NCI-H2107 treated with DMSO at 0.1 percent for 48 hours (cell line): ENCODE measurements around the gene MPPE1.
"Not testable (repeated sequence)": the region's sequence is repeated elsewhere in the genome, so short reads cannot be mapped to it uniquely, and the experiment has no call there.

ENCODE experiments used
- DNase-seq: peaks from one replicate; lab custom pipeline; 2025; ENCODE audit not compliant: unreplicated experiment; lab: John Stamatoyannopoulos, UW

MPPE1 gene, protein sequence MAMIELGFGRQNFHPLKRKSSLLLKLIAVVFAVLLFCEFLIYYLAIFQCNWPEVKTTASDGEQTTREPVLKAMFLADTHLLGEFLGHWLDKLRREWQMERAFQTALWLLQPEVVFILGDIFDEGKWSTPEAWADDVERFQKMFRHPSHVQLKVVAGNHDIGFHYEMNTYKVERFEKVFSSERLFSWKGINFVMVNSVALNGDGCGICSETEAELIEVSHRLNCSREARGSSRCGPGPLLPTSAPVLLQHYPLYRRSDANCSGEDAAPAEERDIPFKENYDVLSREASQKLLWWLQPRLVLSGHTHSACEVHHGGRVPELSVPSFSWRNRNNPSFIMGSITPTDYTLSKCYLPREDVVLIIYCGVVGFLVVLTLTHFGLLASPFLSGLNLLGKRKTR

DNA sequence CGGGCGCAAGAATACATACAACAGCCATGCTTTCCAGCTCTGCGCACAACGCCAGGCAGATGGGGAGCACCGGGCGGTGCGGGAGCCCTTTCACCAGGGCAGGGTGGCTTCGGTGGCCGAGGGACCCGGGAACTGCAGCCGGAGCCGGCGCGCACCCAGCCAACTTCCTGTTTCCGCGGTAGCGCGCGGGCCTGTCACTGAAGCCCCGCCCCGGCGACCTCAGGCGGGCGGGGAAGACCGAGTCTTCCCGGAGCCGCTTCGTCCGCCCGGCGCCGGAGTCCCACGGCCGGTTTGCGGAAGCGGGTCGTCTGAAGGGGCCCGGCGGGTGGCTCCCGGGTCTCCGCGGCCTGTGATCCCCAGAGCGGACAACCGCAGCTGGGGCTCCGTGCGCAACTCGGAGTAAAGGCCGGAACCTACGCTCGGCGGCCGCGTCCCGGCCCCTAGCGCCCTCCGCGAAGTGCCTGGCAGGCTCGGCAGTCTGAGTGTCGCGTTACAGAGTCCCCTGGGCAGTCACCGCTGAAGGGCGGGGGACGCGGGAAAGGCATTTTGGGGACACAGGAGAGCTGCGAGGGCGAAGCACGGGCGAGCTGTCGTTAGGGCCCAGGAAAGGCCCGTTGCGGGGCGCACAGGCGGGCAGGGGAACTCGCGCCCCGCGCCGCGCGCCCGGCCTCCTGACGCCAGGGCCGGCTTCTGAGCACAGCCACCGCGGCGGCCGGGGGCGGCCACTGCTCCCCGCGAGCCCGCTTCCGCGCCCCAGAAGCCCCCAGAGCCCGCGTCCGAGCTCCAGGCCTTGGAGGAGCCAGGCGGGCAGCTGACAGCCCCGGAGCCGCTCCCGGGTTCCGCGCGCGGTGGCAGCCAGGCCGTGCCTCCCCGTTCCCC lies at the start of gene MPPE1:
TSS of gene MPPE1 (minus strand) at position 136 of the 879 bp plus-strand sequence. CDS start 11,053 bp downstream, outside the sequence.
- peak; percentile 45 for DNase-seq

DNA sequence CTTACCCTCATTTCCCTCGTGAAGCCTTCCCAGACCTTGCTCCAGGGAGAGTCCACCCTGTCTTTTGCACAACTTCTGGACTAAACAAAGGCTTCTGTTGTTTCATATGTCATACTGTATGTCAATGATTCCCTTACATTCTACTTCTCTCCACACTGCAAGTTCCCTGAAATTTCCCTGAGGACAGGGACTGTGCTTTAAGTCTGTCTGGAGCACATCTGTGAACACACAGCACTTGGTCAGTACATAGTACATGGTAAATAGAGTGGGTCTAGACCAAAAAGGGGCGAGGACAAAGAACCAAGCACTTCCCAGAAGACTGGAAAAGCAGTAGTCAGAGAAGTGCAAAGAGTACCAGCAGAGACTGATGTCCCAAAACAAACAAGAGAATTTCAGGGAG lies 49.5 kb upstream of the MPPE1 start:
- DNase-seq, result no peak

DNA sequence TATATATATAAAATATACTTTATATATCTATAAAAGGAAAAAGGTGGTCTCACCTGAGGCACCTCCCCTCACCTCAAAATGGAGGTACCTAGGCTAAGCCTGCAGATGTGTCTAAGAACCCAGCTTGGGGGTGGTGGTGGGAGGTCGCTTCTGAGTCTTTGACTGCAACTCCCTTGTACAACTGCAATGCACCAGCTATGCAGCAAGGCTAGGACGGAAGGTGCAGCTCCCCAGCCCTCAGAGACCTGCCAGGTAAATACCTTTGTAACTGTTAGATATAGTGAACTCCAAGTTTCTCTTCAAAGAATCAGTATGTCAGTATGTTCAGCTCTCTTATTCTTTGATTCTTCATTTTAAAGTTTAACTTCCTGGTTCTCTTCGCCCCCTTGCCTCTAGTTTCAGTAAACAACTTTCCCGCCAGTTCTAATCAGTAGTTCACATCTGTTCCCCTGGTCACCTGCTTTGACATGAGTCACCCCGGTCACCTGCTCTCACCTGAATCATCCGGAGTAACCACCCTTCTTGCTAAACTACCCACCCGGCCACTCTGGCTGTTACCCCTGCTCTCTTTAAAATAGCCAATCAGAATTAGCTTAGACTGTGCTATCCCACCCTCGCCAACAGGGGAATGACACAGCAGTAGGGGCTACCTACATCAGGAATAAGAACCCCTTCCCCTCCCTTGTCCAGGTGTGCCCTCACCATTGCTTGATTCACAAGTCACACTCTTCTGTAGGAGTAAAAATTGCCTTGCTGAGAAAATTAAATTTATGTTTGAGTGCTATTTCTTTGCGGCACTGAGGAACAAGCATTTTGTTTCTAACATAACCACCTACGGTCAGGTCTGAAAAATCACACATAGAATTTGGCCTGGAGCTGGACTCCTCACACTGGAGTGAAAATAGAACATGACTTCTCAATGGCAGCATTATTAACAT lies 48.5 kb upstream of the MPPE1 start:
- DNase-seq, result no peak

DNA sequence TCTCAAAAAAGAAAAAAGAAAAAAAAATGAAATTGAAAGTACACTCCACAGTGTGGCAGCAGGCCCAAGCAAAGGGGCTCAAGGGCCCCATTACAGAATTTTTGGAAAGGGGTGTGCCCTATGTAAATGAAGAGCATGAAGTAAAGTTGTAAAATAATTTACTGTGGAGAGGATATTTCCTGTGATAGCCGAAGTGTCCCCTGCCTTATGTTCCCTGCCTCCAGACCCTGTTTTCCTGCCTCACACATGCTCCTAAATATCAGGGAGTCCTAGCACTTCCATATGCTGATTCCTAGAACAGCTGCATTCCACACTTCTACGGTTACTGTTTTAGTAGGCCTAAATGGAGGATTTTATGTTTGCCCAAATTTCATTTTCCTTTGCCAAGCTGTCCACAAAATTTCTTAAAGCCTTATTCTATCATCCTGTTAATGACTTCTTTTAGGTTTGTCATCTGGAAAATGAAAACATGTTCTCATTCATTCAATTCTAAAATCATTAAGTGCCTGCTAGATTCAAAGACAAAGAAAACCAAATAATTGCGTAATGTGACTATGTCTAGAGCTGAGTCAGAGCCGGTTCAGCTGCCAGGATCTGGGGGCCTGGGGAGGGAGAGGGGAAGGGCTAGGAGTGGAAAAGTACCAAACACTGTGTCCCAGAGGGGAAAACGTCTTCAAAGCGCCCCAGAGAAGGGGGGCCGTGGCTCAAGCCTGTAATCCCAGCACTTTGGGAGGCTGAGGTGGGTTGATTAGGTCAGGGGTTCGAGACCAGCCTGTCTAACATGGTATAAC lies 47.3 kb upstream of the MPPE1 start:
- no peak for DNase-seq

DNA sequence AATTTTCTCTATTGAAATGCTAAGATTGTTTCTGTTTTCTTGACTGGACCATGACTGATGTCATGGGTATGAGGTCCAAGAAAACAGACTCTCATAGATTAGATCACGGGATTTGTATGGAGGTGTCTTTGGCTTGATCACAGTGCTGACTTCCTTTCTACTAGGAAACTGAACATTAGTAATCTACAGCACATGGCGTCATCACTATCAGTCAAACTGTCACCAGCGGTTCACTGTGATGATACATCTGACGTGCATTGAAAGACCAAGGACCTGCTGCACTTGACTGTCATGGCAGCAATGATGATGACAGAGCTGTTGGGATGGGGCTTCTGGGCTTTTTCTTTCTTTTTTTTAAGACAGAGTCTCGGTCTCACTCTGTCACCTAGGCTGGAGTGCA lies 45.0 kb upstream of the MPPE1 start:
- DNase-seq, result no peak

DNA sequence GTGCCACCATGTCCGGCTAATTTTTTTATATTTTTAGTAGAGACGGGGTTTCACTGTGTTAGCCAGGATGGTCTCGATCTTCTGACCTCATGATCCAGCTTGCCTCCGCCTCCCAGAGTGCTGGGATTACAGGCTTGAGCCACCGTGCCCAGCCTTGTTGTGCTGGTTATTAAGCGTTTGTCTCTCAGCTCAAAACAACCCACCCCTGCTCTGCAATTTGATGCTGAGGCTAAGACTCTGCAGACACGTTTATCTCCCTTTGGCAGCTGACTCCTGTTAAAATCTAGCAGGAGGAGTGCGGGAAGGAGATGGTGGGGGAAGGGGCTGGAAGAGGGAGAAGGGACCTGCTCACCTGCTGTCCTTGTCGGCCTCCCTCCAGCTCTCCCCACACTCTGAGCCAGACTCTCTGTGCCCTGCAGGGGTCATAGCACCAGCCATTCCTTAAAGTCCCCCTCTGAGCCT lies 43.3 kb upstream of the MPPE1 start:
- DNase-seq, result no peak

DNA sequence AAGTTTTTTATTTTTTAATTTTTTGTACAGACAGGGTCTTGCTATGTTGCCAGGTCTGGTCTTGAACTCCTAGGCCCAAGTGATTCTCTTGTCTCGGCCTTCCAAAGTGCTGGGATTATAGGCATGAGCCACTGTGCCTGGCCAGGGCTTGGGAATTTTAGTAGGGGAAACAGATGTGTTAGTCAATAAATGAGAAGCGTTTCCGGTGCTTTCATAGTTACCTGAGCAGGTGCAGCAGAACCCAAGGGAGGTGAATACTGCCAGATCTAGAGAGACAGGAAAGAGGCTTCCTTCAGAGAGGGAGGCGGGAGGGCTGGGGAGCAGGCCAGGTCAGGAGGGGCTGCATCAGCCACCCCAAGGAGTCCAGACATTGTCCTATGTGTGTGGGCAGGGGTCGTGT lies 42.7 kb upstream of the MPPE1 start:
- peak; percentile 17 for DNase-seq

DNA sequence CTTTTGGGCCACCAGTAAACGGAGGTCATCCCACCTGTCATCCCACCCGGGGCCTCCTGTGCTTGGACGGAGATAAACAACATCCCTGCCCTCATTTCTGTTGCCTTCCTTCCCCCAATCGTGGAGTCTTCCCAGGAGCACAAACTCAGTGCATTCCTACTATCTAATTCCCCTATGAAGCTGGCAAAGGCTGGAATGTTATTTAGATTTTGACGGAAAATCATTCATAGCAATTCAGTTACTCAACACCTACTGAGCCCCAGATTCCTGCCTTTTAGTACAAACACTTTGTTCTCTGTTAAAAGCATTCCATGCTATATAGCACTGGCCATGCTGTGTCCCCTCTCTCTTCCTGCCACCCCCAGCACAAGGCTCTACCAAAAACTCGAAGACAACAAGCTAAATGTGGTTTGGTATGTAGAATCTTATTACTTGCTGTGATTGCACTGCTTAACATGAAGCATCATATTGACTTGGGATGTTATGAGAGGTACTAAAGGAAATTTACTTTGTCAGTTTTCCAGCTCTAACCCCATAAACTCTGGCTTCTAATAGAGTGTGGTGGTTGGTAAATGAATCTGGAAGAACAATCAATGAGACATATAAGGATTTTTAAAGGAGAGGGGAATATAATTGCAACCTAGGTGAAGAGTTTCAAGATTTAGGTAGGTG lies 40.9 kb upstream of the MPPE1 start:
- DNase-seq, result no peak

DNA sequence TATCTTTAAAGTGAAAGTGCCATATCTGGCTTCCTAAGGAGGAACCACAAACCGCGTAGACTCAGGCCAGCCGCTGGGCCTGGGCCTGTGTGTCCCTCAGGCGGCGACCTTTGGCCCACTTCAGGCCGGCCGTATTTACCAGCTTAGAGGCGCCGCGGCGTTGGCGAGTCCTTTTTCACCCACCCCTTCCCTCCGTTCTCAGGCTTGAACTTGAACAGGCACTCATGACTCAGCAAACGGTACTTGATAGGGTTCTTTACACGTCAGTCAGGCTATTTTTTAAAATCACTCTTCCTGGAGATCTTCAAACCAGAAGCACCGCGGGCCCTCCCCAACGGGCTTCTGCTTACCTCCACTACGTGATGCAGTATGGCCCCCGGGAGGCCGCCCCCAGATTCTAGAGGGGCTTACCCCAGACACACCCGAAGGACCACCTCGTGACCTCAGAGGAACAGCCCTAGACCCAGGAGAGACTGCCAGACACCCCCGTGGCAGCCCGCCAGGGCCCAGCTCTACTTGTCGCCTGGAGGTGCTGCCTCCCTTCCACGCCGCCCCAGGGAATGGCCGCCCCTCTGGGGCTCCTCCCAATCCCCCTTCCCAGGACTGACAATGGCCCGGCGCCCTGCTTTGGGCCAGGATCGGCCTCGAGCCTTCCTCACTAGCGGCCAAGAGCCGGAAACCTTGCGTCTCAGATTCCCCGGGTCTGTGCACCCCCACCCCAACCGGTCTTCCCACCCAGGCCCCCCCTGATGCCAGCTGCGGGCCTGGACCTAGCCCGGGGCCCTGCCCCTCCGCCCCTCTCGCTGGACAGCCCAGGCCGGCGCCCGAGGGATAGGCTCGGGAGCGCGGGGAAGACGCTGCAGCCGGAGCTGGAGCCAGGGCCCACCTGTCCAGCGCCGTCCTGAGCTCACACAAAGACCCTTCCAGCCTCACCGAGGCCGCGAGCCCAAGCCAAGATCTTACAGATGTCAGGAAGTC lies 39.4 kb upstream of the MPPE1 start:
- no peak for DNase-seq

DNA sequence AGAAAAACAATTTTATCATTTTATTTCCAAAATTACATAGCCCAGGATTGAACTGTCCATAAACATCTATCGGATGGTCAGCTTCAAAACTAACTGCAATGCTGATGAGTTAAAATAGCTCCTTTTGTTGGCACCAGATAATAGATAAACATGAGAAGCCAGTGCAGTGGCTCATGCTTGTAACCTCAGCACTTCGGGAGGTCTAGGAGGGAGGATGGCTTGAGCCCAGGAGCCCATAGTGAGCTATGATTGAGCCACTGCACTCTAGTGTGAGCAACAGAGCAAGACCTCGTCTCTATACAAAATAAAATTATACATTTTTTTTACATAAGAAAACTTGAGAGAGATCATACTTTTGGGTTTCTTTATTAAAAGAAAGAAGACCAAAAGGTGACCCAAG lies 38.6 kb upstream of the MPPE1 start:
- no peak for DNase-seq

DNA sequence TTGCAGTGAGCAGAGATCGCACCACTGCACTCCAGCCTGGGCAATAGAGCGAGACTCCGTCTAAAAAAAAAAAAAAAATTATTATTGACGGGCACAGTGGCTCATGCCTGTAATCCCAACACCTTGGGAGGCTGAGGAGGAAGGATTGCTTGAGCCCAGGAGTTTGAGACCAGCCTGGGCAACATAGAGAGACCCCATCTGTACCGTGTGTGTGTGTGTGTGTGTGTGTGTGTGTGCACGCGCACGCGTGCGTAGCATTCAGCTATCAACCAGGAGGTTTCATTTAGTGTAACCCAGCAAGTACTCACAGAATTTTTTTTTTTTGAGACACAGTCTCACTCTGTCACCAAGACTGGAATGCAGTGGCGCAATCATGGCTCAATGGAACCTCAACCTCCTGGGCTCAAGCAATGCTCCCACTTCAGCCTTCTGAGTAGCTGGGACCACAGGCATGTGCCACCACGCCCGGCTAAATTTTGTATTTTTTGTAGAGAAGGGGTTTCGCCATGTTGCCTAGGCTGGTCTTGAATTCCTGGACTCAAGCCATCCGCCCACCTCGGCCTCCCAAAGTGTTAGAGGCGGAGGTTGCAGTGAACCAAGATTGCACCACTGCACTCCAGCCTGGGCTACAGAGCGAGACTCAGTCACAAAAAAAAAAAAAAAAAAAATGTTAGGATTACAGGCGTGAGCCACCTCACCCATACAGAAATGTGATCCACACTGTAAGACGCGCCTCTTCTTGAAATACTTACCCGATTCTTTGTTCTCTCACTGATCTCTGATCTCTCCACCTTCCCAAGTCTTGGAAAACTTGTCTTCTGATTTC lies 37.9 kb upstream of the MPPE1 start:
- not testable (repeated sequence) for DNase-seq

DNA sequence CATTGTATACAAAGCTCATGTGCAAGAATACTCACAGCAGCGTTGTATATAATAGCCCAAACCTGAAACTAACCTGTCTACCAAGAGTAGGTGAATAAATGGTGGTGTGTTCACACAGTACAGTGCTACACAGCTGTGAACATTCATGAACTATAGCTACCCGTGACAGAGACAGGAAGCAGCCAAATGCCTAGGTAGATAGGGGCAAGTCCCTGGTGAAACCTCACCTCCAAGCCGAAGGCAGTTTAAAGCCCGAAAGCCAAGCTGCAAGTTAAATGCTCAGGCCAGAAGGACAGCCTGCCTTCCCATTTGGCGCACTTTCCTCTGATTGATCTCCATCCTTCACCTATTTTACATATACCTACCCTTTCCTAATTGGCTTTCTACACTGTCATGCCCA lies 36.7 kb upstream of the MPPE1 start:
- no peak for DNase-seq

DNA sequence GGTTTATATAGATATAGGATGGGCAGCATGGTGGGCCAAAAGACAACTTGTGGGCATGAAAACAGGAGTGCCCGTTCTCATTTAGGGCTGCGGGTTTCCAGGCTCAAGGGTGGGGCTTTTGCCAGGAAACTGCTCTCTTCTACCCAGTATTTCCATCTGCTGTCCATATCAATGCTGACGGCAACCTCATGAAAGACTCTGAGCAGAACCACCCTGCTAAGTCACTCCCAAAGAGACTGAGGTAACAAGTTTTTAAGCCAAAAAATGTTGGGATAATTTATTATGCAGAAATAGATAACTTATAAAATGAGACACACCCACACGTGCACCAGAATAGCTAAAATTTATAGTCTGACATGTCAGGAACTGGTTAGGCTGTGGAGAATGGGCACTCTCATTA lies 36.1 kb upstream of the MPPE1 start:
- no peak for DNase-seq

DNA sequence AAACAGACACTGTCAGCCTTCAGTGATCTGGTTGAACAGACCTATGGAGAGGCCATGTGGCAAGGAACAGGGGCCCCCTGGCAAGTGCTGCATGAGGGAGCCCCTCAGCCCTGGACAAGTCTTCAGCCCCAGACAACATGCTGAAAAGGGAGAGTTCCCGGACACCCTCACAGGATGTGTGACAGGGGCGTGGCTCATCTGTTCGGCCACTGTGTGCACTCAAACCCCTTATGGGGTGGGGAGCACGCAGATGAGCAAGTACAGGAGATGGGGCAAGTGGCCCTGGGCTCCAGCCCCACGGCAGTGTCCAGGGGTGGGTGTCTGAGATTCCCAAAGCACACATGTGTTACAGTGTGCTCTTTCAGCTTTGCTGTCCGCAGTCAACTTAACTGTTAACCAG lies 35.4 kb upstream of the MPPE1 start:
- DNase-seq, result no peak

DNA sequence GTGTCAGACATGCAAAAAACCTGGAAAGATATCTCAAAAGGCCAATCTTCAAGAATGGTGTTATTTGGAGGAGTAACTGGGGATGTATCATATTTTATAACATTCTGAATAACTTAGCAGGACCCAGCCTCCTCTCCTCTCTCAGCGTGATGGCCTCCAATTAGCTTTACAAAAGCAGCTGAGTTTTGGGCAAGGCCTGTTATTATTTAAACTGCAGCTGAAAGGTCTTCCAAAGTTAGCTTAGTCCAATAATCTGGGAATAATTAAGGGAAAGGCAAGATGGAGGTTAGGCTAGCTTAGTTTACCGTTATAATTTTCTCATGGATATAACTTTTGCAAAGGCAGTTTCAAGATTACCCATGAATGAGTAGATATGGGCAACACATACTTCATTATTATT lies 32.8 kb upstream of the MPPE1 start:
- no peak for DNase-seq

DNA sequence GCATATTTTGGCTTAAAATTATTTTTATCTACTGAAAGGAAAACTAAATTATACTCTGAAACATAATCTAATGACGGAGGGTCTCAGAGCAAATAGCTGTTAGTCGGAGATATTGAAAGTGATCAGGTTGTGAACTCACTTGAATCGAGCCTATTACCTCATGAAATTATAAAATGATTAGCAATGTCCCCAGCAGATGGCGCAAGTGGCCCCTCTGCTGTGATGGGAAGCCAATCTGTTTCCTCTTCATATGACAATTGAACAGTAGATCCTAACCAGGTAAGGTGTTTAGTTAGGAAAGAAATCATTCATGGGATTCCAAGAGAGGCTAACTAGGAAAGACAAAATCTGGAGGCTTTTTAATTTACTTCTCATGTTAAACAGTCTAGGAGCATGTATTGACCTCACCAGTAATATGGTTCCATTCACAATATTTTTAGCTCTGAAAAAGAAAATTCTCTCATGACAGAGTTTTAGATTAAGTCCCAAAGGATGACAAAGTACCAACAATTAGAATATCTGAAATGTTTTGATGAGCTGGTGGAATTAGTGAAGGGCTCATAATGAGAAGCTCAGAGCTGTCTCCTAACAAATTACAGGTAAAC lies 29.9 kb upstream of the MPPE1 start:
- DNase-seq, result peak; percentile 66

DNA sequence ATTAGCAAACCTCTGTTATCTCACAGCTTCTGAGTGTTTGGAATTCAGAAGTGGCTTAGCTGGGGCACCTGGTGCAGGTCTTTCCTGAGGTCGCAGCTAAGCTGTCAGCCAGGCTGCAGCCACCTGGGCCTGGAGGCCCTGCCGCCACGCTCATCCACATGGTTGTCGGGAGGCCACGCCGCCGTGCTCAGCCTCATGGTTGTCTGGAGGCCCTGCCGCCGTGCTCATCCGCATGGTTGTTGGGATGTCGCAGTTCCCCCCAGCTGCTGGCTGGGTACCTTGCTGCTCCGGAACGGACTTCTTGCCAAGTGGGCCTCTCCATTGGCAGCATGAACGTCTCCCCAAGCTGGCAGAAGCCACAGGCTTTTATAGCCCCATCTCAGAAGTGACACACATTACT lies 24.3 kb upstream of the MPPE1 start:
- no peak for DNase-seq
